Neuronal stem cell (in vitro differentiated cells): ENCODE data around the gene RNASE7.
A peak's percentile ranks its signal among the peaks of the same experiment; 100 is the strongest.

Experiments
- DNase-seq: peaks from one replicate; pipeline ENCODE4 v3.0.0-alpha.2; 2013; ENCODE audit warnings: low spot score
- H2AFZ ChIP-seq: one replicate; pipeline ENCODE4 v1.6.1; 2013; ENCODE audit warnings: mild to moderate bottlenecking, low read length, inconsistent platforms
- H2AK5ac ChIP-seq: 2 replicates; pipeline ENCODE4 v1.6.1; 2013; ENCODE audit warnings: low read depth, mild to moderate bottlenecking, inconsistent platforms, low read length, moderate library complexity, mixed read lengths
- H2BK120ac ChIP-seq: 2 replicates; pipeline ENCODE4 v1.6.1; 2013; ENCODE audit warnings: low read depth, mild to moderate bottlenecking, inconsistent platforms, low read length, moderate library complexity, mixed read lengths
- H2BK12ac ChIP-seq: one replicate; pipeline ENCODE4 v1.6.1; 2013; ENCODE audit warnings: low read length, inconsistent platforms
- H2BK15ac ChIP-seq: 2 replicates; pipeline ENCODE4 v1.6.1; 2013; ENCODE audit warnings: mild to moderate bottlenecking, low read length, inconsistent platforms, mixed read lengths
- H2BK5ac ChIP-seq: one replicate; pipeline ENCODE4 v1.6.1; 2013; ENCODE audit warnings: inconsistent platforms, mild to moderate bottlenecking, low read length, moderate library complexity
- H3K14ac ChIP-seq: one replicate; pipeline ENCODE4 v1.6.1; 2013; ENCODE audit warnings: low read length, inconsistent platforms
- H3K18ac ChIP-seq: 2 replicates; pipeline ENCODE4 v1.6.1; 2013; ENCODE audit warnings: low read length, inconsistent platforms
- H3K23ac ChIP-seq: 2 replicates; pipeline ENCODE4 v1.6.1; 2013; ENCODE audit warnings: low read depth, mild to moderate bottlenecking, mixed read lengths, low read length, inconsistent platforms; ENCODE audit not compliant: poor library complexity
- H3K27ac ChIP-seq: replicated peaks from 3 replicates; pipeline ENCODE4 v1.5.1; 2013; ENCODE audit warnings: low read length, inconsistent platforms
- H3K27me3 ChIP-seq, 3 experiments: 2 replicates each; pipeline ENCODE4 v1.6.1; 2013; ENCODE audit warnings: low read length in 3 of 3, mild to moderate bottlenecking in 2 of 3, inconsistent platforms in 1 of 3, low read depth in 1 of 3, mixed read lengths in 1 of 3, moderate library complexity in 1 of 3; ENCODE audit not compliant: control insufficient read depth in 3 of 3, insufficient read depth in 3 of 3
- H3K36me3 ChIP-seq, 2 donors: replicated peaks in 1 of 2; 2 replicates each; pipeline ENCODE4 v1.6.1; 2013; ENCODE audit warnings: low read length in 2 of 2; ENCODE audit not compliant: control insufficient read depth in 2 of 2, insufficient read depth in 2 of 2
- H3K4ac ChIP-seq: 2 replicates; pipeline ENCODE4 v1.6.1; 2013; ENCODE audit warnings: inconsistent platforms, mild to moderate bottlenecking, low read length, moderate library complexity
- H3K4me1 ChIP-seq, 2 donors: 1 replicate in 1 of 2; 2 replicates in 1 of 2; pipeline ENCODE4 v1.6.1; 2013; ENCODE audit warnings: low read length in 2 of 2, low read depth in 1 of 2; ENCODE audit not compliant: control insufficient read depth in 2 of 2, insufficient read depth in 1 of 2
- H3K4me2 ChIP-seq: one replicate; pipeline ENCODE4 v1.6.1; 2013; ENCODE audit warnings: mild to moderate bottlenecking, low read length, inconsistent platforms; ENCODE audit not compliant: insufficient read depth, poor library complexity, severe bottlenecking
- H3K4me3 ChIP-seq, 2 donors: 2 replicates each; pipeline ENCODE4 v1.5.1; 2013; ENCODE audit warnings: low read length in 2 of 2, mild to moderate bottlenecking in 2 of 2, inconsistent platforms in 1 of 2, moderate library complexity in 1 of 2
- H3K79me1 ChIP-seq: one replicate; pipeline ENCODE4 v1.6.1; 2013; ENCODE audit warnings: low read depth, mild to moderate bottlenecking, inconsistent platforms, low read length, moderate library complexity
- H3K9ac ChIP-seq: one replicate; pipeline ENCODE4 v1.6.1; 2013; ENCODE audit warnings: mild to moderate bottlenecking, low read depth, low read length, inconsistent platforms; ENCODE audit not compliant: poor library complexity
- H3K9me3 ChIP-seq, 2 donors: replicated peaks in 1 of 2; 2 replicates each; pipeline versions ENCODE3 to v1.6.1; 2013; ENCODE audit warnings: low read length in 2 of 2, mild to moderate bottlenecking in 2 of 2, inconsistent platforms in 1 of 2, low read depth in 1 of 2, mixed read lengths in 1 of 2, moderate library complexity in 1 of 2; ENCODE audit not compliant: control insufficient read depth in 2 of 2, insufficient read depth in 1 of 2
- H4K8ac ChIP-seq: one replicate; pipeline ENCODE4 v1.6.1; 2013; ENCODE audit warnings: low read depth, mild to moderate bottlenecking, inconsistent platforms, low read length, moderate library complexity
- H4K91ac ChIP-seq: one replicate; pipeline ENCODE4 v1.6.1; 2013; ENCODE audit warnings: low read length, low read depth, mild to moderate bottlenecking, inconsistent platforms; ENCODE audit not compliant: poor library complexity
- WGBS, 2 donors: extraction: QIAGEN DNeasy Blood & Tissue Kit; methylation state at CpG; one replicate each; pipeline ENCODE4 v1.1.7; 2013; ENCODE audit warnings: missing lambda C conversion rate in 2 of 2, mixed read lengths in 1 of 2; ENCODE audit not compliant: insufficient read length in 2 of 2, insufficient replicate concordance in 1 of 2; ENCODE audit errors: extremely low coverage in 2 of 2; 5-methylcytosine and 5-hydroxymethylcytosine counted together

The RNASE7 gene

GRCh38 chr14:21070083-21070609 is 28.0 kb downstream of the RNASE7 start, which contains the start of gene ARHGEF40:
TSS of gene ARHGEF40 (plus strand) at chr14:21070304. CDS start at chr14:21070397, 93 bp downstream.
- H2BK120ac ChIP-seq, result peak within 1 kb of the TSS; percentile 95
- H3K23ac ChIP-seq, result peak within 1 kb of the TSS; percentile 50
- no peak within 1 kb of the TSS for H4K8ac ChIP-seq
- WGBS, 2 donors, result no CpG with 5 or more reads among the region's 63 CpGs
- peak within 1 kb of the TSS; percentile 10 for H3K14ac ChIP-seq
- no peaks in the 10 kb centered on the region for H3K9me3 ChIP-seq
- DNase-seq, result no peak
- H3K79me1 ChIP-seq, result peaks cover 7% of the 10 kb centered on the region
- H3K4me3 ChIP-seq, result peak within 1 kb of the TSS; percentile 59 to 90
- H3K9ac ChIP-seq, result peak within 1 kb of the TSS; percentile 96
- peaks cover 18 to 30% of the 10 kb centered on the region in 2 donors for H3K36me3 ChIP-seq
- H2BK12ac ChIP-seq, result peak within 1 kb of the TSS; percentile 67
- H3K27me3 ChIP-seq, result no peaks in the 10 kb centered on the region
- peak within 1 kb of the TSS; percentile 93 for H4K91ac ChIP-seq
- H3K27ac ChIP-seq, result peak within 1 kb of the TSS; percentile 94
- peak within 1 kb of the TSS; percentile 93 for H2AK5ac ChIP-seq
- peak within 1 kb of the TSS; percentile 84 for H3K4me2 ChIP-seq
- peak within 1 kb of the TSS; percentile 99 for H2BK5ac ChIP-seq
- H3K4me1 ChIP-seq, result peaks cover 9 to 14% of the 10 kb centered on the region in 2 donors
- peak within 1 kb of the TSS; percentile 96 for H3K4ac ChIP-seq
- H2BK15ac ChIP-seq, result peak within 1 kb of the TSS; percentile 96
- H2AFZ ChIP-seq, result peak within 1 kb of the TSS; percentile 81
- peak within 1 kb of the TSS; percentile 99 for H3K18ac ChIP-seq

GRCh38 chr14:21070610-21071224 is 28.6 kb downstream of the RNASE7 start:
- Histone ChIP-seq H2BK120ac (peak overlapping the region; percentile 95), H3K4me1 (peaks cover 9 to 14% of the 10 kb centered on the region in 2 donors), H3K9ac (peak overlapping the region; percentile 95), H4K91ac (peak overlapping the region; percentile 93), H3K14ac (peak overlapping the region; percentile 10), H3K4ac (peak overlapping the region; percentile 4), H3K27ac (peak overlapping the region; percentile 94), H2AFZ (peak overlapping the region; percentile 72), H2BK15ac (peak overlapping the region; percentile 90), H2AK5ac (peak overlapping the region; percentile 93), H2BK12ac (peak overlapping the region; percentile 27), H3K4me3 (peak overlapping the region; percentile 59 to 85), H2BK5ac (peak overlapping the region; percentile 99), H3K23ac (peak overlapping the region; percentile 50), H4K8ac (no peak overlapping the region), H3K36me3 (peaks cover 24 to 36% of the 10 kb centered on the region in 2 donors), H3K18ac (peak overlapping the region; percentile 99), H3K79me1 (peaks cover 7% of the 10 kb centered on the region), H3K27me3 (no peaks in the 10 kb centered on the region), H3K9me3 (no peaks in the 10 kb centered on the region), H3K4me2 (peak overlapping the region; percentile 84)
- peak; percentile 84 for DNase-seq
- no CpG with 5 or more reads among the region's 23 CpGs for WGBS, 2 donors

- no peaks in the 10 kb centered on the region for H3K27me3 ChIP-seq
- no CpG with 5 or more reads among the region's 37 CpGs for WGBS, 2 donors
- peaks cover 31 to 43% of the 10 kb centered on the region in 2 donors for H3K36me3 ChIP-seq
- H2AFZ ChIP-seq, result peak overlapping the region; percentile 72
- peak overlapping the region; percentile 93 for H4K91ac ChIP-seq
- H2BK120ac ChIP-seq, result peak overlapping the region; percentile 95
- H3K4me1 ChIP-seq, result peaks cover 9 to 14% of the 10 kb centered on the region in 2 donors
- peaks cover 7% of the 10 kb centered on the region for H3K79me1 ChIP-seq
- H3K27ac ChIP-seq, result peak overlapping the region; percentile 94
- H3K18ac ChIP-seq, result peak overlapping the region; percentile 99
- peak overlapping the region; percentile 50 for H3K23ac ChIP-seq
- peak overlapping the region; percentile 27 for H2BK12ac ChIP-seq
- peak overlapping the region; percentile 99 for H2BK5ac ChIP-seq
- peak overlapping the region; percentile 59 to 85 for H3K4me3 ChIP-seq
- no peak overlapping the region for H4K8ac ChIP-seq
- peak overlapping the region; percentile 93 for H2AK5ac ChIP-seq
- H3K9me3 ChIP-seq, result no peaks in the 10 kb centered on the region
- DNase-seq, result peak; percentile 74
- peak overlapping the region; percentile 10 for H3K14ac ChIP-seq
- peak overlapping the region; percentile 84 for H3K4me2 ChIP-seq
- H3K4ac ChIP-seq, result peak overlapping the region; percentile 4
- peak overlapping the region; percentile 90 for H2BK15ac ChIP-seq
- H3K9ac ChIP-seq, result peak overlapping the region; percentile 95
Observed at GRCh38 chr14:21071225-21072030, 29.3 kb downstream of the RNASE7 start.
